Choroid plexus epithelial cell (primary cell): ENCODE measurements around the gene UBL7.

Experiments used
- DNase-seq: peaks from one replicate; pipeline ENCODE4 v3.0.0-alpha.2; 2010; ENCODE audit warnings: low read depth
- H3K4me3 ChIP-seq: 2 replicates; pipeline ENCODE4 v1.5.1; 2011; ENCODE audit warnings: low read depth, mild to moderate bottlenecking, control low read depth, low read length, moderate library complexity
- TF ChIP-seq, protein P1 (sequence below): conservative IDR thresholded peaks from 2 replicates; pipeline ENCODE4 v1.5.1; 2011; ENCODE audit warnings: low read depth, mild to moderate bottlenecking, control low read depth, inconsistent platforms, low read length, moderate library complexity

The UBL7 gene

GRCh38 chr15:74438206-74438605 is 22.8 kb downstream of the UBL7 start:
- no peak overlapping the region for H3K4me3 ChIP-seq
- DNase-seq = no peak
- TF ChIP-seq, protein P1, sequence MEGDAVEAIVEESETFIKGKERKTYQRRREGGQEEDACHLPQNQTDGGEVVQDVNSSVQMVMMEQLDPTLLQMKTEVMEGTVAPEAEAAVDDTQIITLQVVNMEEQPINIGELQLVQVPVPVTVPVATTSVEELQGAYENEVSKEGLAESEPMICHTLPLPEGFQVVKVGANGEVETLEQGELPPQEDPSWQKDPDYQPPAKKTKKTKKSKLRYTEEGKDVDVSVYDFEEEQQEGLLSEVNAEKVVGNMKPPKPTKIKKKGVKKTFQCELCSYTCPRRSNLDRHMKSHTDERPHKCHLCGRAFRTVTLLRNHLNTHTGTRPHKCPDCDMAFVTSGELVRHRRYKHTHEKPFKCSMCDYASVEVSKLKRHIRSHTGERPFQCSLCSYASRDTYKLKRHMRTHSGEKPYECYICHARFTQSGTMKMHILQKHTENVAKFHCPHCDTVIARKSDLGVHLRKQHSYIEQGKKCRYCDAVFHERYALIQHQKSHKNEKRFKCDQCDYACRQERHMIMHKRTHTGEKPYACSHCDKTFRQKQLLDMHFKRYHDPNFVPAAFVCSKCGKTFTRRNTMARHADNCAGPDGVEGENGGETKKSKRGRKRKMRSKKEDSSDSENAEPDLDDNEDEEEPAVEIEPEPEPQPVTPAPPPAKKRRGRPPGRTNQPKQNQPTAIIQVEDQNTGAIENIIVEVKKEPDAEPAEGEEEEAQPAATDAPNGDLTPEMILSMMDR = no peak

DNA sequence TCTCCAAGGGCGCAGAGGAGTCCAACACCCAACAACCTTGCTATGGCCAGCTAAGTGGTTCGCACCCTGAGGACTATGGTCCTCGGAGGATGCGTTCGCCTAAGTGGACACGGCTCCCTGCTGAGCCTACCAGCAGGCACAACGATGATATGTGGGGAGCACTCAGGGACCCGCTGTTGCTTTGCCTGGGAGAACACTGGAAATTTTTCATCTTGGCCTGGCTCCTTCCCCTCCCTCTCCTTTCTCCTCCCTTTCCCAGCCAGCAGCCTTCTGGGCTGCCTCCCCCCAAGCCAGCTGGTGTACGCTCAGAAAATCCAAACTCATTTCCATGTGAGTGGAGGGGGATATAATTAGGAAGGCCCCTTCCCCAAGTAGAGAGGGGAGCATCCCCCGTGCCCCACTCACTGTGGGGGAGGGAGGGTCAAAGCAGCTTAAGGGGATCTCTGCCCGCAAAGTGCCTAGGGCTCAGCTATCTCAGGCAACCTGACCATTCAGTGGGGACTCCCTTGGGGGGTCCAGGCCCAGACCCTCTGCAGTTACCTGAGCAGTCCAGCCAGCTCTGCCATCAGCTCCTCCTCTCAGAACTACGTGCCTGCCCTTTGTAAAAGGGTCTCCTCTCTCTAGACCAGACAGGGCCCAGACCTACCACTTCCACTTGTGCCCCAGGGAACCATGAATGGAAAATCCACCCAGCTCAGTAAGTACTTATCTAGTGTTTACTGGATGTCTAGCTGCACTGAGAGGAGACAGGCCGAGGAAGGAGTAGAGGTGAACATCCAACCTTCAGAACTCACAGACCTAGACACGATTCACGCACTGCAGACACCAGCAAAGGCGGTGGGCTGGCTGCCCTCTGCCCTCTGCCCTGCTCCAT is 26.5 kb downstream of the UBL7 start:
- DNase-seq = no peak
- H3K4me3 ChIP-seq = peak overlapping the region; percentile 75

GRCh38 chr15:74433592-74434262 is 27.2 kb downstream of the UBL7 start, which contains the start of gene SEMA7A:
TSS of gene SEMA7A (minus strand) at chr15:74433958. CDS start at chr15:74433918, 40 bp downstream.
- DNase-seq = peak; percentile 57
- peak within 1 kb of the TSS; percentile 75 for H3K4me3 ChIP-seq
- TF ChIP-seq, protein P1 = no peak

More for the DNA sequence above, 26.5 kb downstream of the UBL7 start:
- TF ChIP-seq, protein P1 = no peak

- DNase-seq = no peak
- peak overlapping the region; percentile 75 for H3K4me3 ChIP-seq
- TF ChIP-seq, protein P1 = no peak
These were observed 27.9 kb downstream of the UBL7 start for GRCh38 chr15:74432968-74433591.

GRCh38 chr15:74432271-74432967 is 28.5 kb downstream of the UBL7 start:
- DNase-seq = no peak
- TF ChIP-seq, protein P1 = no peak
- H3K4me3 ChIP-seq = peak overlapping the region; percentile 75

DNA sequence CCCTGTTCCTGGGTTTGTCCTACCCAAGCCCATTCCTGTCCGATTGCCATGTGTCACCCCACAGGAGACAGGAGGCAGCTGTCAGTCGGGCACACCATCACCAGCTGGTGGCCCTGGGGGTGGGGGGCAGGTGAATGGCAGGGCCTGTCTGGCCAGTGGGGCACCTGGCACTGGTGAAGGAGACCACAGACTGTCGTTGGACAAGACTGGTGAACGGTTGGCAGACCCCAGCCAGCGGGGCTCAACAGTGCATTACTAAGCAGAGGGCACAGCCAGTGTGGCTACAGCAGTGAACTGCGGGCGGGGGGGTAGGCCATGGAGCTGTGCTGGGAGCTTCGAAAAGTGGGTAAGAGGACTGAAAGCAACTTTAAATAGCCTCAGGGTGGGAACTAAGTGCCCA is 29.3 kb downstream of the UBL7 start:
- TF ChIP-seq, protein P1 = no peak
- DNase-seq = no peak
- no peak overlapping the region for H3K4me3 ChIP-seq
